ENCODE measurements around the gene STAC. TPM values are rescaled to one million over a fixed set of nuclear protein-coding genes. Genes with fewer than 3 reads are reported as not detected.

Gene STAC
- total and polyA plus RNA-seq, 2 donors (not counting 3 experiments of a cell fraction or from before 2014, with no cell fraction given): 0.03 to 0.88 TPM

- no peak for DNase-seq (ENCODE audit: low read depth, low spot score)
- H3K27me3 ChIP-seq (ENCODE audit: control insufficient read depth in 2 of 2, insufficient read depth in 2 of 2, low read length in 2 of 2): no peaks in the 10 kb centered on the region
- TF ChIP-seq GATA2 (IDR thresholded peaks at IDR 0.05; ENCODE audit: insufficient read depth, insufficient read length, low read depth, low read length): no peak
- no peak for TF ChIP-seq FOS (IDR thresholded peaks at IDR 0.05; ENCODE audit: borderline replicate concordance, insufficient read depth, low read length)
- no peak for TF ChIP-seq POLR2A (IDR thresholded peaks at IDR 0.05; ENCODE audit: low read depth, low read length)
- no peak for TF ChIP-seq JUN (IDR thresholded peaks at IDR 0.05; ENCODE audit: borderline replicate concordance, insufficient read depth, insufficient read length, low read depth)
- TF ChIP-seq MYC (IDR thresholded peaks at IDR 0.05; ENCODE audit: low read depth, low read length): no peak
- TF ChIP-seq POLR2AphosphoS5 (IDR thresholded peaks at IDR 0.05; ENCODE audit: insufficient read depth, low read depth, low read length): no peak
- TF ChIP-seq MAX (IDR thresholded peaks at IDR 0.05; ENCODE audit: insufficient read depth, insufficient read length): no peak
- TF ChIP-seq EZH2 (IDR thresholded peaks at IDR 0.05; ENCODE audit: borderline replicate concordance, low read depth, low read length, severe bottlenecking): no peak
- TF ChIP-seq CTCF (IDR thresholded peaks at IDR 0.05; ENCODE audit: extremely low read depth in 1 of 2, insufficient read depth in 1 of 2, low read depth in 1 of 2, low read length in 2 of 2): no peak
- peaks cover 2% of the 10 kb centered on the region for H3K9me3 ChIP-seq (replicated peaks; ENCODE audit: control insufficient read depth, insufficient read depth, low read length)
- intact Hi-C loops (cut with micrococcal nuclease) (no loop called here), dilution Hi-C loops (cut with MboI; ENCODE audit: extremely low pct_ligation_motif_present, low sequenced_read_pairs) (no loop called here)
- no peaks in the 10 kb centered on the region for H3K79me2 ChIP-seq (ENCODE audit: control insufficient read depth, insufficient read depth, low read length)
- H2AFZ ChIP-seq (ENCODE audit: low read depth, low read length): no peak overlapping the region
- no peak for FAIRE-seq
- H3K27ac ChIP-seq (ENCODE audit: insufficient read depth, low read depth, low read length): no peak overlapping the region
- POLR2A ChIA-PET: no interaction called here
- H3K36me3 ChIP-seq (ENCODE audit: control insufficient read depth in 2 of 2, extremely low read depth in 1 of 2, insufficient read depth in 2 of 2, low read length in 2 of 2): no peaks in the 10 kb centered on the region
- no peaks in the 10 kb centered on the region for H3K4me1 ChIP-seq (ENCODE audit: control insufficient read depth, extremely low read depth, insufficient read depth, low read length)
- no peaks in the 10 kb centered on the region for H3K9me1 ChIP-seq (replicated peaks; ENCODE audit: control insufficient read depth, extremely low read depth, insufficient read depth, low read length)
- CTCF ChIA-PET: no interaction called here
- no peak overlapping the region for H3K4me3 ChIP-seq (replicated peaks in 1 of 3; ENCODE audit: insufficient read depth in 1 of 3, low read depth in 1 of 3, low read length in 3 of 3)
- BruUV-seq (replicated peaks): no TSS peak
- no peak overlapping the region for H3K4me2 ChIP-seq (ENCODE audit: insufficient read depth, low read length)
- no peak overlapping the region for H3K9ac ChIP-seq (replicated peaks; ENCODE audit: extremely low read depth, insufficient read depth, low read length)
- H4K20me1 ChIP-seq (replicated peaks; ENCODE audit: control insufficient read depth, extremely low read depth, insufficient read depth, low read length): no peaks in the 10 kb centered on the region
Measured at GRCh38 chr3:36417237-36417636, 36.9 kb downstream of the STAC start.

Measured in endothelial cell of umbilical vein (primary cell).